Breast epithelium (tissue), 4 donors: Measurements from ENCODE around the gene VPS13D. TPM values are rescaled to one million over a fixed set of nuclear protein-coding genes. Genes with fewer than 3 reads are reported as not detected.
A peak's percentile ranks its signal among the peaks of the same experiment; 100 is the strongest.

Experiments used
- DNase-seq, 2 donors: peaks; one replicate each; pipeline ENCODE4 v3.0.0-alpha.2; 2019; ENCODE audit warnings: low spot score in 2 of 2
- H3K27ac ChIP-seq, 2 donors: fragments of 200-600 bp; sonication (generic) in 1 of 2; one replicate each; pipeline ENCODE4 v1.5.1; 2016 to 2019; ENCODE audit warnings: mild to moderate bottlenecking in 1 of 2
- H3K27me3 ChIP-seq, 2 donors: fragments of 200-600 bp; sonication (generic) in 1 of 2; one replicate each; pipeline versions ENCODE4 v1.5.1 to v1.6.0; 2017 to 2019; ENCODE audit warnings: control low read depth in 1 of 2, mild to moderate bottlenecking in 1 of 2
- H3K36me3 ChIP-seq: fragments of 200-600 bp; one replicate; pipeline ENCODE4 v1.5.1; 2019
- H3K4me1 ChIP-seq, 2 donors: fragments of 200-600 bp; sonication (generic); one replicate each; pipeline ENCODE4 v1.5.1; 2016 to 2019; ENCODE audit warnings: control low read depth in 1 of 2
- H3K4me3 ChIP-seq, 3 donors: fragments of 200-600 bp; sonication (generic); 1 replicate in 2 of 3; 2 replicates in 1 of 3; pipeline ENCODE4 v1.5.1; 2016 to 2019; ENCODE audit warnings: mild to moderate bottlenecking in 3 of 3, moderate library complexity in 2 of 3
- H3K9me3 ChIP-seq, 2 donors: fragments of 200-600 bp; sonication (generic) in 1 of 2; one replicate each; pipeline ENCODE4 v1.5.1; 2016 to 2019; ENCODE audit warnings: control low read depth in 1 of 2
- CTCF ChIP-seq, 3 donors: fragments of 450-650 bp; IDR thresholded peaks; one replicate each; pipeline ENCODE4 v1.5.1; 2016 to 2017; ENCODE audit warnings: antibody characterized with exemption in 3 of 3, mild to moderate bottlenecking in 3 of 3, moderate library complexity in 3 of 3
- POLR2A ChIP-seq: fragments of 450-650 bp; IDR thresholded peaks from one replicate; pipeline ENCODE4 v1.6.1; 2016; ENCODE audit warnings: antibody characterized with exemption, mild to moderate bottlenecking, moderate library complexity
- POLR2AphosphoS5 ChIP-seq, 3 donors: sonication (generic); formaldehyde crosslinking; IDR thresholded peaks; one replicate each; pipeline ENCODE4 v1.6.1; 2017; ENCODE audit warnings: antibody characterized with exemption in 3 of 3
- intact Hi-C: fragments of 100-400 bp; cut with DNase I; formaldehyde crosslinking; loops from one replicate; pipeline ENCODE4 v1.15.1; 2023; ENCODE audit warnings: low total_unique reads
- total RNA-seq, 3 donors: library from RNA; depleted of rRNA; stranded (reverse); fragments of >200 nt; gene quantifications; one replicate each; pipeline ENCODE4 v1.1.0, GENCODE V29; 2016

The VPS13D gene
- total RNA-seq, 3 donors from 2014 or later = 73.9 to 115 (median 96.4) TPM

GRCh38 chr1:12353981-12354380 lies 124.2 kb downstream of the VPS13D start:
- H3K4me1 ChIP-seq = no peaks in the 10 kb centered on the region
- H3K9me3 ChIP-seq = no peaks in the 10 kb centered on the region
- DNase-seq = no peak
- H3K4me3 ChIP-seq = no peak overlapping the region
- no peaks in the 10 kb centered on the region for H3K27me3 ChIP-seq
- peaks cover 8% of the 10 kb centered on the region for H3K36me3 ChIP-seq
- no peak overlapping the region for H3K27ac ChIP-seq
- no peak for TF ChIP-seq POLR2A
- TF ChIP-seq CTCF (IDR thresholded peaks at IDR 0.05) = no peak
- TF ChIP-seq POLR2AphosphoS5 (IDR thresholded peaks at IDR 0.05) = no peak
- intact Hi-C loops = no loop called here

- Histone ChIP-seq H3K36me3 (no peaks in the 10 kb centered on the region), H3K9me3 (no peaks in the 10 kb centered on the region), H3K27ac (peak overlapping the region; percentile 8 to 34), H3K4me1 (no peaks in the 10 kb centered on the region), H3K27me3 (no peaks in the 10 kb centered on the region), H3K4me3 (no peak overlapping the region)
- intact Hi-C loops = no loop called here
- DNase-seq = no peak
- no peak for TF ChIP-seq POLR2A
- no peak for TF ChIP-seq POLR2AphosphoS5 (IDR thresholded peaks at IDR 0.05)
- TF ChIP-seq CTCF (IDR thresholded peaks at IDR 0.05) = no peak
Observed at GRCh38 chr1:12356004-12356890, 126.4 kb downstream of the VPS13D start.

- peak overlapping the region in 1 of 2 donors; percentile 27 for H3K27ac ChIP-seq
- no peaks in the 10 kb centered on the region for H3K36me3 ChIP-seq
- H3K4me1 ChIP-seq = no peaks in the 10 kb centered on the region
- no peaks in the 10 kb centered on the region for H3K27me3 ChIP-seq
- DNase-seq = no peak
- intact Hi-C loops = no loop called here
- no peaks in the 10 kb centered on the region for H3K9me3 ChIP-seq
- no peak for TF ChIP-seq CTCF (IDR thresholded peaks at IDR 0.05)
- no peak for TF ChIP-seq POLR2AphosphoS5 (IDR thresholded peaks at IDR 0.05)
- TF ChIP-seq POLR2A = no peak
- H3K4me3 ChIP-seq = no peak overlapping the region
Observed at GRCh38 chr1:12358499-12358898, 128.7 kb downstream of the VPS13D start.

GRCh38 chr1:12359359-12360133 lies 129.7 kb downstream of the VPS13D start:
- H3K4me1 ChIP-seq = no peaks in the 10 kb centered on the region
- H3K9me3 ChIP-seq = no peaks in the 10 kb centered on the region
- DNase-seq = no peak
- H3K27me3 ChIP-seq = no peaks in the 10 kb centered on the region
- H3K36me3 ChIP-seq = no peaks in the 10 kb centered on the region
- H3K27ac ChIP-seq = no peak overlapping the region
- no peak for TF ChIP-seq POLR2AphosphoS5 (IDR thresholded peaks at IDR 0.05)
- intact Hi-C loops = no loop called here
- H3K4me3 ChIP-seq = no peak overlapping the region

GRCh38 chr1:12368646-12369045 lies 138.8 kb downstream of the VPS13D start:
- no peak overlapping the region for H3K4me3 ChIP-seq
- TF ChIP-seq POLR2AphosphoS5 (IDR thresholded peaks at IDR 0.05) (no peak), POLR2A (no peak), CTCF (IDR thresholded peaks at IDR 0.05) (no peak)
- no peaks in the 10 kb centered on the region for H3K4me1 ChIP-seq
- no peaks in the 10 kb centered on the region for H3K9me3 ChIP-seq
- no peak overlapping the region for H3K27ac ChIP-seq
- no peak for DNase-seq
- H3K27me3 ChIP-seq = no peaks in the 10 kb centered on the region
- intact Hi-C loops = no loop called here
- no peaks in the 10 kb centered on the region for H3K36me3 ChIP-seq
